Measurements from ENCODE around the gene RLF.

GRCh38 chr1:40244138-40244744 is 83.1 kb downstream of the RLF start:
- TF ChIP-seq CTCF (IDR thresholded peaks at IDR 0.05; ENCODE audit: low read depth, low read length) (no peak), POLR2A (IDR thresholded peaks at IDR 0.05; ENCODE audit: extremely low read depth, insufficient read length) (no peak), MYC (IDR thresholded peaks at IDR 0.05; ENCODE audit: low read depth, low read length) (no peak), MAX (IDR thresholded peaks at IDR 0.05; ENCODE audit: low read depth, low read length) (no peak)
